Neural cell (in vitro differentiated cells): Measurements from ENCODE around the gene INPP4B.

ENCODE experiments used
- CTCF ChIP-seq: fragments of 450-650 bp; IDR thresholded peaks from 2 replicates; pipeline ENCODE4 v1.5.1; 2014; ENCODE audit warnings: antibody characterized with exemption, mild to moderate bottlenecking, moderate library complexity; ENCODE audit not compliant: poor library complexity, severe bottlenecking
- EP300 ChIP-seq: fragments of 450-650 bp; conservative IDR thresholded peaks from 2 replicates; pipeline ENCODE4 v1.6.1; 2014; ENCODE audit warnings: antibody characterized with exemption, mild to moderate bottlenecking, moderate library complexity; ENCODE audit not compliant: poor library complexity, severe bottlenecking
- EZH2 ChIP-seq: fragments of 200-600, 300-800 bp; shearing (Covaris generic), sonication (generic); IDR thresholded peaks from 2 replicates; pipeline ENCODE4 v1.6.1; 2014; ENCODE audit warnings: antibody characterized with exemption, low read length, borderline replicate concordance, mild to moderate bottlenecking; ENCODE audit not compliant: insufficient read depth, poor library complexity, severe bottlenecking
- MXI1 ChIP-seq: fragments of 450-650 bp; conservative IDR thresholded peaks from 2 replicates; pipeline ENCODE4 v1.6.1; 2014; ENCODE audit warnings: antibody characterized with exemption, mild to moderate bottlenecking; ENCODE audit not compliant: poor library complexity, severe bottlenecking
- POLR2AphosphoS5 ChIP-seq: IDR thresholded peaks from 2 replicates; pipeline ENCODE4 v1.6.1; 2012
- RAD21 ChIP-seq: fragments of 450-650 bp; conservative IDR thresholded peaks from 2 replicates; pipeline ENCODE4 v1.6.1; 2014; ENCODE audit warnings: antibody characterized with exemption, mild to moderate bottlenecking, moderate library complexity
- REST ChIP-seq: IDR thresholded peaks from 2 replicates; pipeline ENCODE4 v1.6.1; 2012; ENCODE audit warnings: borderline replicate concordance
- SMC3 ChIP-seq: fragments of 450-650 bp; conservative IDR thresholded peaks from 2 replicates; pipeline ENCODE4 v1.6.1; 2014; ENCODE audit warnings: antibody characterized with exemption, mild to moderate bottlenecking, moderate library complexity; ENCODE audit not compliant: poor library complexity
- TAF1 ChIP-seq: IDR thresholded peaks from 2 replicates; pipeline ENCODE4 v1.6.1; 2012; ENCODE audit warnings: low read depth

GRCh38 chr4:142181021-142181420, 665.1 kb downstream of the INPP4B start:
- TF ChIP-seq TAF1 (no peak), CTCF (no peak), EP300 (no peak), EZH2 (no peak), REST (no peak), POLR2AphosphoS5 (no peak), RAD21 (no peak), SMC3 (no peak), MXI1 (no peak)
